ENCODE measurements around the gene VARS1.

- TF ChIP-seq JUND (IDR thresholded peaks at IDR 0.05; ENCODE audit: low read length) (no peak), CTCF (IDR thresholded peaks at IDR 0.05; ENCODE audit: control extremely low read depth in 1 of 3, insufficient read depth in 1 of 3, low read depth in 1 of 3, low read length in 3 of 3) (no peak), EZH2 (IDR thresholded peaks at IDR 0.05; ENCODE audit: low read depth, low read length, severe bottlenecking) (no peak), TEAD4 (IDR thresholded peaks at IDR 0.05; ENCODE audit: low read depth, low read length) (no peak), POLR2A (IDR thresholded peaks at IDR 0.05; ENCODE audit: control extremely low read depth in 1 of 2, low read depth in 2 of 2, low read length in 2 of 2) (no peak), POLR2AphosphoS5 (IDR thresholded peaks at IDR 0.05; ENCODE audit: low read depth, low read length) (no peak), SIX5 (IDR thresholded peaks at IDR 0.05; ENCODE audit: low read depth, low read length) (no peak), SRF (IDR thresholded peaks at IDR 0.05; ENCODE audit: low read depth, low read length) (no peak), GABPA (IDR thresholded peaks at IDR 0.05; ENCODE audit: borderline replicate concordance, insufficient read depth, low read length) (no peak), RAD21 (IDR thresholded peaks at IDR 0.05 in 1 of 2, conservative IDR thresholded peaks at IDR 0.05 in 1 of 2; ENCODE audit: low read depth in 2 of 2, low read length in 2 of 2) (no peak)
- TF ChIP-seq, protein P1, sequence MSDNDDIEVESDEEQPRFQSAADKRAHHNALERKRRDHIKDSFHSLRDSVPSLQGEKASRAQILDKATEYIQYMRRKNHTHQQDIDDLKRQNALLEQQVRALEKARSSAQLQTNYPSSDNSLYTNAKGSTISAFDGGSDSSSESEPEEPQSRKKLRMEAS (IDR thresholded peaks at IDR 0.05), result no peak
Observed at GRCh38 chr6:31792761-31793171, 2.8 kb downstream of the VARS1 start.
